NCI-H526 treated with DMSO at 0.1 percent for 48 hours (cell line): ENCODE results near the gene EDDM13.
A peak's percentile ranks its signal among the peaks of the same experiment; 100 is the strongest.
"Not testable (repeated sequence)": the region's sequence is repeated elsewhere in the genome, so short reads cannot be mapped to it uniquely, and the experiment has no call there.

Experiments used
- DNase-seq: peaks from one replicate; lab custom pipeline; 2025; lab: John Stamatoyannopoulos, UW

Gene EDDM13

GRCh38 chr19:56321989-56322440 is 49.5 kb downstream of the EDDM13 start:
- DNase-seq, result no peak

- no peak for DNase-seq
These were observed 51.9 kb downstream of the EDDM13 start for GRCh38 chr19:56324436-56324835.

- DNase-seq, result no peak
These were observed 60.1 kb downstream of the EDDM13 start for GRCh38 chr19:56332695-56333094.

GRCh38 chr19:56333506-56333905 is 61.0 kb downstream of the EDDM13 start:
- DNase-seq, result peak; percentile 42

GRCh38 chr19:56335371-56335770 is 62.8 kb downstream of the EDDM13 start:
- not testable (repeated sequence) for DNase-seq

GRCh38 chr19:56337077-56337476 is 64.5 kb downstream of the EDDM13 start:
- not testable (repeated sequence) for DNase-seq

- DNase-seq, result peak; percentile 75
These were observed 66.5 kb downstream of the EDDM13 start for GRCh38 chr19:56339031-56339430.

GRCh38 chr19:56341948-56342347 is 69.4 kb downstream of the EDDM13 start:
- no peak for DNase-seq

- DNase-seq, result no peak
These were observed 74.7 kb downstream of the EDDM13 start for GRCh38 chr19:56347163-56347778.

- DNase-seq, result peak; percentile 24
These were observed 75.8 kb downstream of the EDDM13 start for GRCh38 chr19:56348289-56348877.

GRCh38 chr19:56350416-56351045 is 78.0 kb downstream of the EDDM13 start:
- DNase-seq, result no peak

GRCh38 chr19:56351208-56351607 is 78.7 kb downstream of the EDDM13 start:
- DNase-seq, result no peak

GRCh38 chr19:56355517-56355916 is 83.0 kb downstream of the EDDM13 start:
- DNase-seq, result no peak

- no peak for DNase-seq
These were observed 84.4 kb downstream of the EDDM13 start for GRCh38 chr19:56356944-56357343.
